ENCODE measurements around the gene MLC1. TPM values are rescaled to one million over a fixed set of nuclear protein-coding genes. Genes with fewer than 3 reads are reported as not detected.

MLC1 gene
- total RNA-seq, 1 donor from 2014 or later, result 0.52 TPM

DNA sequence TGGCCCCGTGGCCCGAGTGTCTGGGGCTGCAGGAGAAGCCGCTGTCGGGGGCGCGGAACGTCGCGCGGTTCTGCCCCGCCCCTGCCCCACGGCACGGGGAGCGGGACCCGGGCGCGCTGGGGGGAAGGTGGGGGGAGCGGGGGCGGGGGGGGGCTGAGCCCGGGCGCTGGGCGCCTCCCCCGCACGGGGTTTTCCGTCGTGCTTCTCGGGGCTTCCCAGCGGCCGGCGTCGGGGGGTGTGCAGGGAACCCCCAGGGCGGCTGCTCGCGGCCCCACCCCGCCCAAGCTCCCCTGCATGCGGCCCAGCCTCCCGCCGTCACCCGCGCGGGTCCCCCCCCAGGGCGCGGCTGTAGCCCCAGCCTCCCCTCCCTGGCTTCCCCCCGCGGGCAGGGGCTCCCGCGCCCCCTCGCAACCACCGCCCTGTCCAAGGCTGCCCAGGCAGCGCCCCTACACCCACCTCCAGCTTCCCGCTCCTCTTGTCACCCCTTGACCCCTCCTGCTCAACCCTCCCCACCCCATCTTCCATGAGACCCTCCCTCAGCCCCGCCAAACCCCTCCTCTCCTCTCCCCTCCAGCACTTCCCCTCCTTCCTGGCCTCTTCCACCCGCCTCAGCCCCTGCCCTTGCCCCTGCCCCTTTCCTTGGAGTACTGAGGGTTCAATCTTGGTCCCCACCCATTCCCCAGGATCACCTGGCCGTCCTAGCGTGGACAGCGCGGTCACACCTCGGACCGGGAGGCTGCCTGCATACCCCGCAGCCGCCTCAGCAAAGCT lies 74.4 kb downstream of the MLC1 start:
- Histone ChIP-seq H3K36me3 (ENCODE audit: control insufficient read depth in 3 of 3, insufficient read depth in 3 of 3, low read length in 3 of 3) (no peaks in the 10 kb centered on the region), H3K27me3 (ENCODE audit: control insufficient read depth in 3 of 3, insufficient read depth in 3 of 3, low read length in 3 of 3) (peaks cover 41 to 61% (median 51%) of the 10 kb centered on the region in 3 donors), H3K27ac (ENCODE audit: low read depth, low read length) (no peak overlapping the region), H3K9me3 (ENCODE audit: control insufficient read depth in 3 of 3, low read length in 3 of 3) (no peaks in the 10 kb centered on the region), H3K4me3 (ENCODE audit: low read length in 3 of 3) (no peak overlapping the region), H3K9ac (ENCODE audit: low read depth in 1 of 3, low read length in 3 of 3) (no peak overlapping the region), H3K4me1 (ENCODE audit: control insufficient read depth in 3 of 3, insufficient read depth in 3 of 3, low read length in 3 of 3) (no peaks in the 10 kb centered on the region)

GRCh38 chr22:50009765-50010675 lies 75.2 kb downstream of the MLC1 start:
- peaks cover 40 to 59% (median 50%) of the 10 kb centered on the region in 3 donors for H3K27me3 ChIP-seq (ENCODE audit: control insufficient read depth in 3 of 3, insufficient read depth in 3 of 3, low read length in 3 of 3)
- H3K4me1 ChIP-seq (ENCODE audit: control insufficient read depth in 3 of 3, insufficient read depth in 3 of 3, low read length in 3 of 3), result no peaks in the 10 kb centered on the region
- no peak overlapping the region for H3K9ac ChIP-seq (ENCODE audit: low read depth in 1 of 3, low read length in 3 of 3)
- no peak overlapping the region for H3K27ac ChIP-seq (ENCODE audit: low read depth, low read length)
- H3K36me3 ChIP-seq (ENCODE audit: control insufficient read depth in 3 of 3, insufficient read depth in 3 of 3, low read length in 3 of 3), result no peaks in the 10 kb centered on the region
- H3K4me3 ChIP-seq (ENCODE audit: low read length in 3 of 3), result no peak overlapping the region
- no peaks in the 10 kb centered on the region for H3K9me3 ChIP-seq (ENCODE audit: control insufficient read depth in 3 of 3, low read length in 3 of 3)

Other genes with a start within 250 kb of the MLC1 start
- 8.4 TPM for gene ZBED4, start 231.6 kb downstream of the MLC1 start, total RNA-seq
- 9.9 TPM for gene ALG12, start 167.0 kb downstream of the MLC1 start, total RNA-seq
- 13.0 TPM for gene CRELD2, start 166.8 kb downstream of the MLC1 start, total RNA-seq
- gene PIM3, start 124.7 kb downstream of the MLC1 start, total RNA-seq, result 14.6 TPM
- not detected for gene IL17REL, start 72.7 kb downstream of the MLC1 start, total RNA-seq
- gene TTLL8, start 27.1 kb downstream of the MLC1 start, total RNA-seq, result not detected
- gene MOV10L1, start 4.6 kb upstream of the MLC1 start, total RNA-seq, result 2.1 TPM
- not detected for gene PANX2, start 85.3 kb upstream of the MLC1 start, total RNA-seq
- gene TRABD, start 100.5 kb upstream of the MLC1 start, total RNA-seq, result 4.7 TPM
- 4.7 TPM for gene SELENOO, start 115.6 kb upstream of the MLC1 start, total RNA-seq
- 17.2 TPM for gene TUBGCP6, start 159.6 kb upstream of the MLC1 start, total RNA-seq
- 8.9 TPM for gene HDAC10, start 165.8 kb upstream of the MLC1 start, total RNA-seq
- gene MAPK12, start 176.3 kb upstream of the MLC1 start, total RNA-seq, result 18.8 TPM
- gene MAPK11, start 185.0 kb upstream of the MLC1 start, total RNA-seq, result 3.1 TPM
- 48.5 TPM for gene PLXNB2, start 222.2 kb upstream of the MLC1 start, total RNA-seq
- gene DENND6B, start 241.6 kb upstream of the MLC1 start, total RNA-seq, result 1.0 TPM

Measured in skeletal muscle tissue (tissue), 4 donors.